Measurements from ENCODE around the gene PIK3CD. TPM values are rescaled to one million over a fixed set of nuclear protein-coding genes. Genes with fewer than 3 reads are reported as not detected.

PIK3CD gene
- total and polyA plus RNA-seq, 2 of the 8 experiments (the other 6 are each of a cell fraction or from before 2014, with no cell fraction given), result 20.6 to 24.1 TPM

DNA sequence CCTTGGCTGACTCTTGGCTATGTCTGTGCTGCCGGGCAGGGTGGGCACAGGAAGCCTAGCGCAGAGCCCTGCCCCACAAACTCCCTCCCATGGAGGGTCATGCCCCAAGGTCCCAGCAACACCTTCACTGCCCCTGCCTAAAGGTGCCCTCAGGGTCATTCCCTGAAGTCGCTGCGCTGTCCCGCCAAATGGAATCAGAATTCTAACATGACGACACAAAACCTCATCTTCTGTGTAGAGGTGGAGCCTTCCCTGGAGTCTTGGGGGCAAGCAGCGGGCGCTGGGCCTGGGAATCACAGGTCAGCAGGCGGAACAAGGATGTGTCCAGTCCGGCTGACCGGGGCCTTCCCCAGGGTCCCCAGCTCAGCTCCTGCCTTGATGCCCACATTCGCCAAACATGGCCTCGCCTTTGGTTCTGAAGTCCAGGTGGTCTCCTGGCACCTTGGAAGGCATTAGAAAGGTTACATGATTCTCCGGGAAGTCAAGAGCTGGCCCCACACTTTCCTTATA is 45.5 kb upstream of the PIK3CD start:
- POLR2A ChIA-PET (ENCODE audit: partially characterized antibody), result interaction anchor here (1.2 to 2.4 kb wide), 3 partner anchors 10 to 18 kb away, joined by 3 to 8 read pairs (median 4); no protein-coding TSS in a partner anchor
- Histone ChIP-seq H3K14ac (ENCODE audit: insufficient read length) (no peak overlapping the region), H3K27me3 (replicated peaks in 1 of 4; ENCODE audit: control insufficient read depth in 3 of 4, extremely low read depth in 1 of 4, insufficient read depth in 3 of 4, low read length in 3 of 4) (no peaks in the 10 kb centered on the region), H3K18ac (ENCODE audit: extremely low read depth, low read length) (no peak overlapping the region), H2AFZ (ENCODE audit: low read length) (no peak overlapping the region), H3K4me1 (replicated peaks in 1 of 4; ENCODE audit: control insufficient read depth in 3 of 4, insufficient read depth in 4 of 4, low read length in 3 of 4) (no peaks in the 10 kb centered on the region; a peak in 1 of 7 replicates), H2BK120ac (replicated peaks; ENCODE audit: low read depth, low read length) (no peak overlapping the region), H3K36me3 (ENCODE audit: control insufficient read depth in 2 of 4, insufficient read depth in 4 of 4, low read length in 3 of 4) (peaks cover 10 to 33% (median 17%) of the 10 kb centered on the region in 4 experiments; a peak in 7 of 8 replicates), H2BK12ac (ENCODE audit: low read depth, low read length) (no peak overlapping the region), H3K4ac (replicated peaks; ENCODE audit: insufficient read length, low read depth, low read length) (no peak overlapping the region), H3K23ac (ENCODE audit: insufficient read length) (no peak overlapping the region), H4K20me1 (replicated peaks in 1 of 2; ENCODE audit: control insufficient read depth in 1 of 2, insufficient read depth in 2 of 2, low read length in 2 of 2) (peaks cover 3 to 14% of the 10 kb centered on the region in 2 experiments), H2BK20ac (ENCODE audit: low read length) (no peak overlapping the region), H3K4me2 (ENCODE audit: insufficient read depth in 1 of 2, low read depth in 2 of 2, low read length in 2 of 2) (no peak overlapping the region), H4K91ac (replicated peaks; ENCODE audit: insufficient read length, low read length) (no peak overlapping the region), H2AK5ac (ENCODE audit: low read depth, low read length) (no peak overlapping the region), H3K9me3 (ENCODE audit: insufficient read depth in 2 of 2, low read depth in 1 of 2, low read length in 1 of 2) (no peaks in the 10 kb centered on the region), H3K27ac (ENCODE audit: low read depth, low read length) (no peak overlapping the region), H3K9ac (replicated peaks in 1 of 4; ENCODE audit: extremely low read depth in 1 of 4, low read depth in 3 of 4, low read length in 3 of 4) (no peak overlapping the region), H2BK15ac (ENCODE audit: low read length) (no peak overlapping the region), H3K23me2 (ENCODE audit: low read depth, low read length) (no peaks in the 10 kb centered on the region), H4K8ac (ENCODE audit: extremely low read depth, insufficient read depth, low read length) (no peak overlapping the region; the same call in 1 of the 2 replicates), H2BK5ac (ENCODE audit: low read depth, low read length) (no peak overlapping the region), H4K5ac (ENCODE audit: insufficient read length, low read depth, low read length) (no peak overlapping the region), H3K4me3 (ENCODE audit: extremely low read depth in 1 of 4, insufficient read depth in 2 of 4, low read depth in 3 of 4, low read length in 4 of 4) (no peak overlapping the region), H3K56ac (replicated peaks; ENCODE audit: insufficient read length, low read depth, low read length) (no peak overlapping the region), H3K79me2 (ENCODE audit: control insufficient read depth in 1 of 2, insufficient read depth in 2 of 2, low read length in 2 of 2) (no peaks in the 10 kb centered on the region), H3K79me1 (ENCODE audit: low read depth, low read length) (no peaks in the 10 kb centered on the region; the same call in 1 of the 2 replicates)
- no peak for DNase-seq (ENCODE audit: low read depth in 1 of 2, low spot score in 2 of 2)
- CTCF ChIA-PET (ENCODE audit: partially characterized antibody), result interaction anchor here (6.2 kb wide), 1 partner anchor 11 kb away, joined by 32 read pairs; no protein-coding TSS in a partner anchor
- 92% methylated on average over 14 of the region's 14 CpGs; no CpG with 5 or more reads in 1 of the 2 experiments for WGBS, 2 experiments (ENCODE audit: extremely low coverage in 1 of 2, insufficient coverage in 1 of 2, insufficient read length in 1 of 2, insufficient replicate concordance in 2 of 2, low coverage in 1 of 2, low lambda C conversion rate in 2 of 2, missing lambda C conversion rate in 1 of 2)
- no peak for FAIRE-seq
- TF ChIP-seq FOSL1 (IDR thresholded peaks at IDR 0.05; ENCODE audit: insufficient read depth, low read depth, low read length), result no peak
- no peak for TF ChIP-seq BCL11A (IDR thresholded peaks at IDR 0.05; ENCODE audit: low read depth in 2 of 2, low read length in 2 of 2)
- no peak for TF ChIP-seq POU5F1 (IDR thresholded peaks at IDR 0.05; ENCODE audit: low read depth, low read length)
- no peak for TF ChIP-seq CBX5 (IDR thresholded peaks at IDR 0.05; ENCODE audit: low read depth, low read length)
- TF ChIP-seq CHD1 (IDR thresholded peaks at IDR 0.05; ENCODE audit: low read depth, low read length), result no peak
- no peak for TF ChIP-seq TEAD4 (IDR thresholded peaks at IDR 0.05; ENCODE audit: low read depth, low read length)
- TF ChIP-seq ZNF274 (IDR thresholded peaks at IDR 0.05; ENCODE audit: borderline replicate concordance, extremely low read depth, low read length), result no peak
- TF ChIP-seq, protein P1, sequence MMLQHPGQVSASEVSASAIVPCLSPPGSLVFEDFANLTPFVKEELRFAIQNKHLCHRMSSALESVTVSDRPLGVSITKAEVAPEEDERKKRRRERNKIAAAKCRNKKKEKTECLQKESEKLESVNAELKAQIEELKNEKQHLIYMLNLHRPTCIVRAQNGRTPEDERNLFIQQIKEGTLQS (IDR thresholded peaks at IDR 0.05; ENCODE audit: insufficient read depth, low read depth, low read length), result no peak
- no peak for TF ChIP-seq YY1 (IDR thresholded peaks at IDR 0.05; ENCODE audit: low read depth, low read length)

Measured in H1 (cell line).